GM21515 (cell line): ENCODE data around the gene PTPRN2.
"Not testable (repeated sequence)": the region's sequence is repeated elsewhere in the genome, so short reads cannot be mapped to it uniquely, and the experiment has no call there.

ENCODE experiments used
- ATAC-seq: cut with Tn5 transposase; IDR thresholded peaks from one replicate; pipeline ENCODE4 v1.9.1; 2021; ENCODE audit not compliant: unreplicated experiment

The PTPRN2 gene

GRCh38 chr7:158161194-158161593 lies 426.4 kb downstream of the PTPRN2 start:
- ATAC-seq, result no peak

- ATAC-seq, result no peak
Observed at GRCh38 chr7:158160199-158160598, 427.4 kb downstream of the PTPRN2 start.

GRCh38 chr7:158157460-158157859 lies 430.2 kb downstream of the PTPRN2 start:
- ATAC-seq, result no peak

- ATAC-seq, result not testable (repeated sequence)
Observed at GRCh38 chr7:158151273-158151672, 436.4 kb downstream of the PTPRN2 start.

- no peak for ATAC-seq
Observed at GRCh38 chr7:158150234-158150633, 437.4 kb downstream of the PTPRN2 start.

- ATAC-seq, result not testable (repeated sequence)
Observed at GRCh38 chr7:158147431-158147830, 440.2 kb downstream of the PTPRN2 start.

GRCh38 chr7:158145370-158145769 lies 442.3 kb downstream of the PTPRN2 start:
- no peak for ATAC-seq

- no peak for ATAC-seq
Observed at GRCh38 chr7:158143196-158144120, 444.2 kb downstream of the PTPRN2 start.

GRCh38 chr7:158142657-158143056 lies 445.0 kb downstream of the PTPRN2 start:
- no peak for ATAC-seq

- no peak for ATAC-seq
Observed at GRCh38 chr7:158141806-158142518, 445.7 kb downstream of the PTPRN2 start.

GRCh38 chr7:158141221-158141582 lies 446.4 kb downstream of the PTPRN2 start:
- ATAC-seq, result no peak

GRCh38 chr7:158140538-158141220 lies 446.9 kb downstream of the PTPRN2 start:
- ATAC-seq, result no peak

GRCh38 chr7:158139499-158139898 lies 448.1 kb downstream of the PTPRN2 start:
- no peak for ATAC-seq

GRCh38 chr7:158138329-158138597 lies 449.4 kb downstream of the PTPRN2 start:
- ATAC-seq, result no peak

- ATAC-seq, result no peak
Observed at GRCh38 chr7:158137516-158138328, 449.9 kb downstream of the PTPRN2 start.

- no peak for ATAC-seq
Observed at GRCh38 chr7:158135931-158136330, 451.7 kb downstream of the PTPRN2 start.

GRCh38 chr7:158134824-158135223 lies 452.8 kb downstream of the PTPRN2 start:
- ATAC-seq, result no peak

GRCh38 chr7:158133515-158134271 lies 453.9 kb downstream of the PTPRN2 start:
- no peak for ATAC-seq

- no peak for ATAC-seq
Observed at GRCh38 chr7:158133057-158133456, 454.6 kb downstream of the PTPRN2 start.

- ATAC-seq, result no peak
Observed at GRCh38 chr7:158130023-158130409, 457.6 kb downstream of the PTPRN2 start.
